Stimulated activated CD8-positive, alpha-beta memory T cell treated with anti-CD3 and anti-CD28 coated beads, Interleukin-15, amount 100 ng/mL, for 1 hour (primary cell): ENCODE results near the gene STPG4.

Experiments
- DNase-seq: peaks from one replicate; pipeline ENCODE4 v3.0.0-alpha.2; 2020; ENCODE audit warnings: low read depth

The STPG4 gene

DNA sequence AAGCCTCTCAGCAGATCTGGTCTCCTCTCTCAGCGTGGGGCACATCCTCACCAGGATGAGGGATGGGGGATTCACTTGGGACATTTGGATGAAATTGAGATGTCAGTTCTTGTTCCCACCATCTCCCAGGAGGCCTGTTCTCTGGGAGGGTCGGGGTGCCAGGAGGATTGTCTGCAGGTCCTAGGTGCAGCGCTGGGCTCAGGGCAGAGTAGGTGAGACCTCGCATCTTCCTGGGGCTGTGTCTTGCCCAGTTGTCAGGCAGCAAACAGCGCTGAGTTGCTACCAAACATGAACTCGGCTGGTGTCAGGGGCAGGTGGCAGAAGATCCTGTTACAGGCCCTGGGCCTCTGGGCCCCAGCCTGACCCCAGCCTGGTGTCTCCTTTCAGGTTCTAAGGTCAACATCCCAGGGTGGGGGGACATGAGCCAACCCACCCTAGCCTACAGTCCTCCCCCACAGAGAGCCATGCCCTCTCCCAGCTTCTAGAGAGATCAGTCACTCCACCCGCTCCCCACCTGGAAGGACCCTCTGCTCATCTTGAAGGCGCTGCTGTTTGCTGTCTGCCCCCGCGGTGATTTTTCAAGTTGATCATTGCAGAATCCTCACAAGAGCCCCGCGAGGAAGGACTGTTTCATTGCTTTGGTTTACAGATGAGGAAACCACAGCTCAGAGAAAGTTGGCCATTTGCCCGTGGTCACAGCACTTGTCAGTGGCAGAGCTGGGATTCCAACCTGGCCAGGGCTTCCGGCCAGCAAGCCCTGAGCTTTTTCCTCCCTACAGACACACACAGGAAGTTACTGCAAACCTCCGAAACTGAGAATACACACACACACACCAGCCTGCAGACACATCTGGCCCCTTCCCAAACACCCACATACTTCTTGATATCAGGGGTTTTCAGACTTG lies 83.9 kb downstream of the STPG4 start:
- DNase-seq = no peak

- no peak for DNase-seq
Measured at GRCh38 chr2:47070155-47070919, 84.8 kb downstream of the STPG4 start.

DNA sequence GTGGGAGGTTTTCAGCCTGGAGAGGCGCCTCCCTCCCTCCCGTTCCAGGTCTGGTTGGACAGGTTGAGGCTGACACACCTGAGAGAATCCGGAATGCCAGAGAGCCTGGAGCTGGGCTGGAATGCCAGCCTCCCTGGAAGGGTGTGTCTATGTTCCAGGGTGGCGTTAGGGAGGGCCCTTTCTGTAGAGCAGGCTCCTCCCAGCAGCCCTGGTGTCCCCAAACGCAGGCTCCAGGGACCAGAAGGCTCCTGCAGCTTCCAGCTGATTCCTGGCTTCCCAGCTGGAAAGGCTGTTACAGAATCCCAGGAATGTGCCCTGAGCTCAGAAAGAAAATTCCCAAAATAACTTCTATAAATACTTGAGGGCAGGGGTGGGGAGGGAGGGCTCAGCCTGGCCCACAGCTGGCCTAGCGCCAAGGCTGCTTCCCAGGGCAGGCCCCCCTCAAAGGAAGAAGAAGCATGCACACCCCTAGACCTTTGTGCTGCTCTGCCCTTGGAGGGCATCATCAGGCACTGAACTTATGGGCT lies 85.4 kb downstream of the STPG4 start:
- no peak for DNase-seq

GRCh38 chr2:47068981-47069627 lies 86.0 kb downstream of the STPG4 start:
- DNase-seq = no peak

DNA sequence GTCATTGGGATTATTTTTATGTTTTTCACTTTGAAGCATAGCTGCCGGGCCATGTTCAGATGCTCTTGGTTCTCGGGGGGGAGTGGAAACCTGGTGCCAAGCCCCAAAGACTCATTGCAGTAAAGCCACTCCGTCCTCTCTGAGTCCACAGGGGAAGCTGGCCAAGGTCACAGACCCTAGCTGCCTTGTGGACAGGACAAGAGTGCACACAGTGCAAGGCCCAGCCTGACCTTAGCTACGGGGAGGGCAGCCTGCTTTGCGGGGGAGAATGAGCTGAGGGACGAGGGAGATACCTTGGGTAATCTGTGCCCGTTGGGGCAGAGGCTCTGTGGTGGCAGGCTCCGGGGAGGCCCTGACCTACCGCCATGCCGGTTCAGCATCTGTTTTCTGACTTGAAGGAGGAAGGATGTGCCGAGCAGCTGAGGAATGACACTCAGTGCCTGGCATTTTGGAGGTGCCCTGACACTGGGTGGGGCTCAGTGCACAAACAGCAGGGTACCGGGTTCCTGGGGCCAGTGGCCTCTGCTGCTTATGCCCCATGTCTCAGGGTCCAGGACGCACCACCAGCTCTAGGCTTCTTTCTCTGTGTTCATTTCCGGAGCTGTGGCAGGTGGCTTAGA lies 87.2 kb downstream of the STPG4 start:
- no peak for DNase-seq

DNA sequence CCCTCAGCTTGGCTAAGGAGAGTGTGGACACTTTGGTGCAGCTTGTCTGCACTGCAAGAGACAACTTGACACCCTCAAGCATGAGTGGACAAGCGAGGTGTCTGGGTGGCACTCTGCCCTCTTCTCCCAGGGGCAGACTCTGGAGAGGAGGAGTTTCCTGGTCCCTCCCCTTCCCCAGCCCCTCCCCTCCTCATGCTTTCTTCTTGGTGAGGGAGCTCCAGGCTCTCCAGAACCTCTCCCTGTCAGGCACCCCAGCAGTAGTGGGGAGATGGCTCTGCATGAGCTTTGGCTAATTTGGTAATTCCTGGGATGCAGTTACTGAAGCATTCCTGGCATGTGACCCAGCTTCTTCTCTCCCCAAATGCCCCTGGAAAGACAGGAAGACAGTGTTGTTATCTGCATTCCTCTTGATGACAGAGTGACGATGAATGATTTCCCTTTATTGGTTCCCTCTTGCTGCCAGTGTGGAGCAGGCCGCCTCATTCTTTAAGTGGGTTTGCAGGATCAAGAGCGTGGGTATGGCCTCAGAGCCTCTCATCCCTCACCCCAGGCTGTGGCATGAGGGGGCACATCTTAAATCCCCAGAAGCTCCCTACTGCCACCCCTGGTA lies 89.2 kb downstream of the STPG4 start:
- DNase-seq = no peak

- DNase-seq = no peak
Measured at GRCh38 chr2:47065343-47065742, 89.8 kb downstream of the STPG4 start.

- DNase-seq = no peak
Measured at GRCh38 chr2:47064106-47064505, 91.0 kb downstream of the STPG4 start.

DNA sequence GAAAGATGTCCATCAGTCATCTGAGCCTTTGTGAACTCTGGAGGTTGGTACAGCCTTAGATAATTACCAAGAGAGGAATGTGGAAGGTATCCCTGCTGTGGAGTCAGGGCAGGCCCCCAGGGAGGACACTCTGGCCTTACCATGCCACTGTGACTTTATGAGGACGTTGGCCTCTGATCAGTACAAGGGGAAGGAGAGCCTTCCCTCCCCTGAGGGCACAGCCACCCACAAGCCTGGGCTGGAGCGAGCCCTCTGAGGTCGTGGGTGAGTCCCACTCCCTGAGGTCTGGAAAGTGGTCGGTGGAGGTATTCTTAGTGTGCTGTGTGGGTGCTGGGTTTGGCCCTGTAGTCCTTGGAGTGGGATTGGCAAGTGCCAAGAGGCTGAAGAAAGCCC lies 91.6 kb downstream of the STPG4 start:
- no peak for DNase-seq

DNA sequence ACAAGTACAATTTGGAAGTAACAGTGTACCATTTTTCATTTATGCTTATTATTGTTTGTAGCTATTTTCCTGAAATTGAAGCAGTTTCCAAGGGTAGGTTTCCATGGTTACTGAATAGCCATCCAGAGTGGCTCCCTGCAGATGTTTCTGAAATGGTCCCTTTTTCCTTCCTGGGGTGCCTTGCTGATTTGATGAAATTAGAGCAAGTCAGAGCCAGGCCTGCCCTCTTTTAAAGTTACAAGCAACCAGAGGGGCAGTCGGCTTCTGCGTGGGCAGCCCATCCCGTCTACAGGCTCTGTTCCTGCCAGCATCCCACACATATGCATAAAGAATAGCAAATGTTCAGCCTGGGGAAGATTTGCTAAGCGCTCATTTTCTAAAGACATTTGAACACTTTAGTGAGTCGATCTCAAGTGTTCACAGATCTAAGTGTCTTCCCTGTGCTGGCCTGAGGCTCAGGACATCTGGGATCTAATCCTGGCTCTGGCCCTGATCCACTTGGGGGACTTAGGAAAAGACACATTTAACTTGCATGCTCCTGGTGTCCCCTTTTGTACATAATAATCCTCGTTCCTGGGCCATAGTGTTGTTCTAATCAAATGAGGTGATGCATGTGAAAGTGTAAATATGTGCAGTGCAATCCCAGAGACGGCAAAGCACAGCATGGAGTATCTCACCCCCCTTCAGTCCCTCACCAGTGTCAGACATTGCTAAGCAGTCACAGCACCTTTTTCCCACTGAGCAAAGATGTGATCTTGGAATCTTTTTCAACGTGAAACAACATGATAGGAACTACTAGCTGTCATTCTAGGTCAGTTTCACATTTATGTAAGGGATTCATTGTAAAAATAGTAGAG lies 92.2 kb downstream of the STPG4 start:
- no peak for DNase-seq

- DNase-seq = no peak
Measured at GRCh38 chr2:47061944-47062678, 93.0 kb downstream of the STPG4 start.

DNA sequence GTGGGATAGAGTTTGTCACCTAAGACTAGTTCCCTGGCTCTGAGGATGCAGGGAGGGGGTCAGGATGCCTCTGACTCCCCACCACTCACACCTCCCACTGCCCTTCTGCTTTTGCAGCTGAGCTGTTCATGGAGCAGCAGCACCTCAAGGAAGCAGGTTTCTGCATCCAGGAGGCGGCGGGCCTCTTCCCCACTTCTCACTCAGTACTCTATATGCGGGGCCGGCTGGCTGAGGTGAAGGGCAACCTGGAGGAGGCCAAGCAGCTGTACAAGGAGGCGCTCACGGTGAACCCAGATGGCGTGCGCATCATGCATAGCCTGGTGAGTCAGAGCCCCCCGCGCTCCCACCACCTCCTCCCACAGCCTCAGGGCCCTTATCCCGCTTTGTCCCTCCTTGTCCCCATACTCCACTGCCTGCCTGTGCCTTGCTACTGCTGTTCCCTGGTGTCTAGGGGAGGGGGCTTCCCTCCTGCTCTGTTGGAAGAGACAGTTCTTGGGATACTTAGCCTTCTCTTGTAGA lies 94.4 kb downstream of the STPG4 start:
- no peak for DNase-seq

GRCh38 chr2:47058003-47058931 lies 96.8 kb downstream of the STPG4 start:
- no peak for DNase-seq

GRCh38 chr2:47057687-47058002 lies 97.5 kb downstream of the STPG4 start:
- no peak for DNase-seq

DNA sequence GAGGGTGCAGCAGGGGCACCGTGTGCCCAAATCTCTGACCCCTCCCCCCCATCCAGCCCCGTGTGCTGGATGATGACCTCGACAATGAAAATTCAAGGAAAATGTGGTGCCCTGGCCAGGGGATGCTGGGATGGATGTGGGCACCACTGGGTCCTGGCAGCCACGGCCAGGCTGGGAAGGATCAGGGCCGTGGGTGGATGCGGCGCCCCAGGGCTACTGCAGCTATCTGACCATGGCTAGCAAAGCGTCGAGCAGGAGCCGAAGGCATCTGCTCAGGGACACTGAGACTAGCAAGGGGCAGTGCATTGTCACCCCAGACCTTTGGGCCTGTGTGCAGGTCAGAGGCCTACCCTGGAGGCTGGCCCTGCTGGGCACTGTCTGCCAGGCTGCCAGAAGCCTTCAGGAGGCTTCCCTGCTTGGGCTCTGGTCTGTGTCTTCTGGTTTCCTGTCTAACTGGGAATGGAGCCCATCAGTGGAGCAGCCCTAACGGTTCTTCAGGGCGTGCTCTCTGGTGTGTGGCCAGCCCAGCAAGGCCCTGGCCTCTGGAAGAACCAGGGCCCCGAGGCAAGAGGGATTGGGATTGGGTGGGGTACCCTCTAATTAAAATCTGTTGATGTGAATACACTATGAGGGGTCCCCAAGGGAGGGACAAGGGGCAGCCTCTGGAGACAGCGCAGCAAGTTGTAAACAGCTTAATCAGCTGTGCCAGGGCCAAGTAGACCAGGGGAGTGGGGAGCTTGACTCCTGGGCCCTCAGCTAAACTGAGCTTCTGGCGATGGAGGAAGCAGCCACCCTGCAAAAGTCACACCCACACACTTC lies 98.0 kb downstream of the STPG4 start:
- DNase-seq = no peak

DNA sequence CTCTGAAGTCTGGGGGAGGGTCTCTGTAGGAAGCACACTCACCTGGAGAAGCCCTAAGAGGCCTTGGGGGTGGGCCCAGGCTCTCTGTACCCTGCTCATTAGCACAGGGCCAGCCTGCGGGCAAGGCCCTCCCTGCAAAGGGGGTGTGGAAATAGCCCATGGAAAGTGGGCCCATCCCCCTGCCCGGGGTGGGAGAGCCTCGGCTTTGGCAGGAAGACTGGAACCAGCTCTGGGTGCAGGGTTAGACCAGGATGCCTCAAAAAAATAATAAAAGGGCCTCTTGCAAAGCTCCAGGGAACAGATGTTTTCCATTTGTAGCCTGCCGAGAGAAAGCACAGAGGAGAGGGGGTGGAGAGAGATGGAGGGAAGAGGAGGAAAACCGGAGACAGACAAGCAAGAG lies 98.7 kb downstream of the STPG4 start:
- no peak for DNase-seq

GRCh38 chr2:47054868-47055267 lies 100.2 kb downstream of the STPG4 start:
- DNase-seq = no peak

DNA sequence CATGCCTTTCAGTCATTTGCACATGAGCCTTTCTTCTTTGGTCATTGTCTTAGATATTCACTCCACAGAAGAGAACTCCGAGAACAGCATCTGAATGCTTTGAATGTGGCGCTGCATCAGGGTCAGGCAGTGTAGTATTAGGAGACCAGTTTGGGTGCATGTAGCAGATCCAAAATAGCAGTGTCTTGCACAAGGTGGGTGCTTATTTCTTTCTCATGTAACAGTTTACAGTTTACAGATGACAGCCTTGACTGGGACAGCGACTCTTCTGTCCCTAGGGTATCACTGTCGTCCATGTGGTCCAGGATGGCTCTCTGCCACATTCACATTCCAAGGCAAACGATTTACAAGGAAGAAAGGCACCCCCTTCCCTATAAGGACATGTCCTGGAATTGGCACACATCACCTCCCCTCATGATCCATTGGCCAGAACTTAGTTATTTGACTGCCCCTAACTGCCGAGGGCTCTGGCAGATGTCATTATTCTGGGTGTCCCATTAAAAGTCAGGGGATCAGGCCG lies 101.0 kb downstream of the STPG4 start:
- DNase-seq = no peak
